Measurements from ENCODE around the gene NIPBL.
"Not testable (repeated sequence)": the region's sequence is repeated elsewhere in the genome, so short reads cannot be mapped to it uniquely, and the experiment has no call there.

NIPBL gene

GRCh38 chr5:36876299-36876964 is at the start of gene NIPBL:
TSS of gene NIPBL (plus strand) at chr5:36876769. CDS start at chr5:36953697, 76,928 bp downstream.
- peak; percentile 31 to 94 (median 86) for DNase-seq

DNA sequence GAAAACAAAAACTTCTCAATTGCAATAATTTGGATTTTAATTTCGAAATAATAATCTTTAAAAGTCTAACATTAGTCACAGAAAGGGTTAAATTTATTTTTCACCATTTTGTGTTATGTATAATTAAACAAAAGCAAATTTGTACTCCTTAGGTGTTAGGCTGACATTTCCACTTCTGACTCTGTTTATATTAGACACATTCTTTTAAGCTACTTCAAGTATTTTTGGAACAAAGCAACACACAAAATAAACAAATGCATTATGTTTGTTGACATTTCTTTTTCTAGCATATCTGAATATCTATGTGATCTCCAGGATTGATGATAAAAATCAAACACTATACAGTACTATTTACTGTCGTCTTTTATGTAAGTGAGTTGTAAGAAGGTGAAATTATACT is 44.3 kb upstream of the NIPBL start:
- DNase-seq, result no peak

- DNase-seq, result peak in 1 of 56 donors; percentile 5
Measured at GRCh38 chr5:36836831-36837230, 39.7 kb upstream of the NIPBL start.

DNA sequence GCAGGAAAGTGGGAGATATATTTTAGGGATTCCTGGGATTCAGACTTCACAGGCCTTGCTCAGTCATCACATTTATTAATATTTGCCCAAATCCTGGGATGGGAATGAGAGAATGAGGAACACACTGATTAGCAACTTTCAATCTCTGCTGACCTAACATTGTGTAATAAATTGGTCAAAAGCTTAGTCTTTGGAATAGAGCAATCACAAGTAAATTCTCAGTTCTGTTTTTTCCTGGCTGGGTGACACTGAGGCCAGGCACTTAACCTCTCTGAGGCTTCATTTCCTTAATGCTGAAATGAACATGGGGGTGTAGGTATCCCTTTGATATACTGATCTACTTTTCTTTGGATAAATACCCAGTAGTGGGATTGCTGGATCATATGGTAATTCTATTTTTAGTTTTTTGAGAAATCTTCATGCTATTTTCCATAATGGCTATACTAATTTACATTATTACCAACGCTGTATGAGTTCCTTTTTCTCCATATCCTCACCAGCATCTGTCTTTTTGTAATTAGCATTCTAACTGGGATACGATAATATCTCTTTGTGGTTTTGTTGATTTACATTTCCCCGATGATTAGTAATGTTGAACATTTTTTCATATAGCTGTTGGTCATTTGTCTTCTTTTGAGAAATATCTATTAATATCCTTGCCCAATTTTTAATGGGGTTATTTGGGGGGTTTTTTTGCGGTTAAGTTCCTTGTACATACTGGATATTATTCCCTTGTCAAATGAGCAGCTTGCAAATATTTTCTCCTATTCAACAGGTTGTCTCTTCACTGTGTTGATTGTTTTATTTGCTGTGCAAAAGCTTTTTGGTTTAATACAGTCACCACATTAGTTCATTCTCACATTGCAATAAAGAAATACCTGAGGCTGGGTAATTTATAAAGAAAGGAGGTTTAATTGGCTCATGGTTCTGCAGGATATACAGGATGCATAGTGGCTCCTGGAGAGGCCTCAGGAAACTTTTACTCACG is 36.8 kb upstream of the NIPBL start:
- no peak for DNase-seq

DNA sequence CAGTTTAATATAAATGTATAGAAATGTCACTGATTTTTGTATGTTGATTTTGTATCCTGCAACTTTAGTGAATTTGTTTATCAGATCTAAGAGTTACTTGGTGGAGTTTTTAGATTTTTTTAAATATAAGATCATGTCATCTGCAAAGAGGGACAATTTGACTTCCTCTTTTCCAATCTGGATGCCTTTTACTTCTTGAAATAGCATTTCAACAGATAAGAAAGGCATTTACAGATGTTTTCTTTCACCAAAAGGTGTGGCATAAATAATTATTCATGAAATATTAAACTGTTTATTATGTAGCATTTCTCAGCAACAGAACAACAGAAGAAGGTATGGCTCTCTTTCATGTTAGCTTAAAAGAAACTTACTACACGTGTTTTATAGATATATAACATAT is 34.9 kb upstream of the NIPBL start:
- DNase-seq, result no peak

GRCh38 chr5:36842087-36842486 is 34.5 kb upstream of the NIPBL start:
- DNase-seq, result no peak

DNA sequence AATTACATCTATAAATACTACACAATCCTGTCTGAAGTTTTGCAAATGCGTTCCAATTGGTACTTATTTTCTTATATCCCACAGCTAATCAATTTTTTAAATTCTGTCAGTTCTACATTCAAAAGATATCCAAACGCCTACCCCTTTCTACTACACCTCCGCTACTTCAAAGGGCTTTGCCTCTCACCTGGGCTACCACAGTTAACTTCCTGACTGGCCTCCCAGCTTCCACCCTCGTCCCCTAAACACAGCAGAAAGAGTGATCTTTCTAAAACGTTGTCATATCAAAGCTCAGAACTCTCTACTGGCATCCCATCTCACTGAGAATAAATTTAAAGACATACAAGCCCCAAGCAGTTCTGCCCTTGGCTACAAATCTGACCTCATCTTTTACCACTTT is 32.3 kb upstream of the NIPBL start:
- no peak for DNase-seq

DNA sequence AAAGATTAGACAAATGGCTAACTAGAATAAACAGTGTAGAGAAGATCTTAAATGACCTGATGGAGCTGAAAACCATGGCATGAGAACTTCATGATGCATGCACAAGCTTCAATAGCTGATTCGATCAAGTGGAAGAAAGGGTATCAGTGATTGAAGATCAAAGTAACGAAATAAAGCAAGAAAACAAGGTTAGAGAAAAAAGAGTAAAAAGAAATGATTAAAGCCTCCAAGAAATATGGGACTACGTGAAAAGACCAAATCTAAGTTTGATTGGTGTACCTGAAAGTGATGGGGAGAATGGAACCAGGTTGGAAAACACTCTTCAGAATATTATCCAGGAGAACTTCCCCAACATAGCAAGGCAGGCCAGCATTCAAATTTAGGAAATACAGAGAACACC is 28.0 kb upstream of the NIPBL start:
- DNase-seq, result not testable (repeated sequence)

DNA sequence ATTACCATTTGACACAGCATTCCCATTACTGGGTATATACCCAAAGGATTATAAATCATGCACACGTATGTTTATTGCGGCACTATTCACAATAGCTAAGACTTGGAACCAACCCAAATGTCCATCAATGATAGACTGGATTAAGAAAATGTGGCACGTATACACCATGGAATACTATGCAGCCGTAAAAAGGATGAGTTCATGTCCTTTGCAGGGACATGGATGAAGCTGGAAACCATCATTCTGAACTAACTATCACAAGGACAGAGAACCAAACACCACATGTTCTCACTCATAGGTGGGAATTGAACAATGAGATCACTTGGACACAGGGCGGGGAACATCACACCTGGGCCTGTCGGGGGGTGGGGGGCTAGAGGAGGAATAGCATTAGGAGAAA is 23.7 kb upstream of the NIPBL start:
- not testable (repeated sequence) for DNase-seq

DNA sequence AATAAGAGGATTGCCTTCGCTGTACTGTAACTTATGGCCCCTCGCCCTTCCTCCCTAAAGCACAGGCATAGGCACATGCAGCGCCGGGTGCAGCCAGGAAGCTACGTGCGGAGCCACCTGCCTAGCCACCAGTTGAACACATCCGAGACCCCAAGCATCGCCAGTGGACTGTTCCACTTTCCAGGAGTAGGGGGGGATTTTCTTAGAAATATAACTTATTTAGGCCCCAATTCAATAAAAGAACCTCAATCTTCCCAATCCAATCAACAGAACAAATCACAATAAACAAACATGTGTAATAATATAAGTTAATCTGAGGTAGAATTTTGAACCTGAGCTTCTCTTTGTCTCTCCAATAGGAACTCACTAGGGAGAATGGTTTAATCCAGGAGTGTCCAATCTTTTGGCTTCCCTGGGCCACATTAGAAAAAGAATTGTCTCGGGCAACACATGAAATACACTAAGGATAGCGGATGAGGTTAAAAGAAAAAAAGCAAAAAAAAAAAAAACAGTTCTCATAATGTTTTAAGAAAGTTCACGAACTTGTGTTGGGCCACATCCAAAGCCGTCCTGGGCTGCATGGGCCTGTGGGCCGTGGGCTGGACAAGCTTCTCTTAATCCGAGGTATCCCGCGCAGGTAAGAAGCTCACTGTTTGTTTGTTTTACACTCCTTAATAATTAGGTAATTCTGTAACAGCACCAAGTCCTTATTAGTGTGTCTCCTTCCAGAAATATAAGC is 22.0 kb upstream of the NIPBL start:
- no peak for DNase-seq

DNA sequence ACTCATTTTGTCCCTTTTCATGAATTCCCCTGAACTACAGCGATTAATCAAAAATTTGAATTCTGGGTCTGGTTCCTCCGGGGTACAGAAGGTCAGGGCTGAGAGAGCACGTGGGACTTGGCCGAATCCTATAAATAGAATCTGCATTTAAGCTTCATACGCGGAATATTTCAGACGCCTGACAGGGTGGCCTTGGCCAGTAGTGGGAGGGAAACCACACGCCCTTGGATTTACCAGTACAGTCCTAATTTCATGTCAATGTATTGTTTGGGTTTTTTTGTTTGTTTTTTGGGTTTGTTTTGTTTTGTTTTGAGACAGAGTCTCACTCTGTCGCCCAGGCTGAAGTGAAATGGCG is 21.5 kb upstream of the NIPBL start:
- DNase-seq, result no peak

DNA sequence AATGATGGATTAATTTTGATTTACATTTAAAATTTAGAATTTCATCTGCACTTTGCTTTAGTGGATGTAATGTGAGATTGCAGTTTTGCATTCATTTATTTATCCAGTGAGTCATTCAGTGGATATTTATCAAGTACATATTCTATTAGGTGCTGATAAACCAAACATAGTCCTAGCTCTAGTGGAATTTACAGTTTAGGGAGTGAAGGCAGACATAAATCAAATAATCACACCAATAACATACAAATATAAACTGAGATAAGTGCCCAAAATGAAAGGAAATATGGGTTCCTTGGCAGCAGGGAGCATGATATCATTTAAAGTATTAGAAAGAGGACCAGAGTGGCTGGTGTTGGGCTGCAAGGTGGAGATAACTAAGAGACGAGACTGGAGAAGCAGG is 14.7 kb upstream of the NIPBL start:
- DNase-seq, result no peak

DNA sequence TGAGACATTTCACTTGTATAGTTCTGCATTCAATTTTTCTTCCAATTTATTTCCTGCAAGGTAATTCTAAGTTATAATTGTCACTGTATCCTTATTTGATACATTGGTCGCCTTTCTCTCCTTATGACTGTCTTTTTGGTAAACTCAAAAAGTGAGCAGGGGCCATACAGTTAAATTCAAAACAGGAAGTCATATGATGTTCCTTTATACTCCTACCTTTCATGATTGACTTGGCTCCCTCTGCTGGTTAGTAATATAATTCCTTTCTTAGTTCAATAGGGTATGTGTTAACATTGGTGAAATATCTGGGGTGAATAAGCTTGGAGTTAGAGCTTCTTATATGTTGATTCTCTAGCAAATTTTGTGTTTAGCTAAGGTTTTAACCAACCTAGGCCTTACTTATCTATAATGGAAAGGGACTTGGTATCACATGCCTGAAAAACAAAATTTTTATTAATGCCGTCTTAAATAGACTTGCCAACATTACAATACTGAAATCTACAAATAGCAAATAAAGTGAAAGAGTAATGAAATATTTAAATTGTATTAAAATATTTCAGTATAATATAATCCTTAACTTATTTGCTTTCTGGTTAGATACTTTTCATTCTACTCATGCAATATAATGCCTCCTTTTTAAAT is 6.0 kb upstream of the NIPBL start:
- DNase-seq, result peak in 1 of 56 donors; percentile 30

DNA sequence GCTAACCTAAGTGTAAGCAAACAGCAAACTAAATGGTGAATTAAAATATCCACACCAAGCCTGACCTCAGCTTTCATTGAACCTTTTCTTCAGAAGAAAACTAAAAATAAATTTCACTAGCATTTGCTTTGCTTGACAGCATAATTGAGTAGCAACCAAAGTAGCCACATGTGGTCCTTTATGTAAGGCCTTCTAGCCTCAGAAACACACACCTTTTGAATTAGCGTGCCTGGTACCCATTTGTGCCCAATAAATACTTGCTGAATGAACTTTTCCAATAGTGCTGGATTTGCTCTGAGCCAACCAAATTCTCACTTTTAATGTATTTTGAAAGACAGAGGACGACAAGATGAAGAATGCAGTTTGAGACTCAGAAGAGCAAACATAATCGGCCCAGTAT is 2.1 kb upstream of the NIPBL start:
- DNase-seq, result no peak

DNA sequence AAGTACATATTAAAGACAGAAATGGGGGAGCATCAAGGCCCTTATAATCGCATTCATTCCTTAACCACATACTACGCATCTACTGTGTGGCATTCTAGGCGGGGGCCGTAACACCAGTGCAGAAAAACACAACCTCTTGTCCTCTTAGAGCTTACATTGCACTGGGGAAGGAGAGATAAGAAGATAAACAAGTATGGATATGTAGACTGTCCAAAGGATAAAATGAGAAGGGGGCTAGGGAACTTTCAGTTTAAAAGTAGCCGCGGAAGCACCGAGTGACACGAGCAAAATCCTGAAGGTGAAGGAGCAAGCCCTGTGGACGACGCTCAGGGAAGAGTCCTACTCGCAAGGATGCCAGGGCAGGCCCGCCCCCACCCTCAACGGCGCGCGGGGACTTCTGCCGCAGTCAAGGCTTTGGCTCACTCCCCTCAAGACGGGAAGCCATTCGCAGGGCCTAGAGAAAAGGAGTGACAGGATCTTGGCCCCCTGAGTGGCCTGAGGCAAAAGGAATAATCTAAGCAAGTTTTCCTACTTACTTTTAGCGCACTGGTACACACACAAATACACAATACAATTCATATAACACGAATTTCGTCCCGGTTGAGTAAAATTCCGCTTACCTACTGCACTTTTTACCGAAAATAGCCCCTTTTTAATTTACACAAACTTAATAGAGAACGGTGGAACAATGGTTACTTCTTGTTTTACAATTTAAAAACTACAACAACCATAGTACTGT is 1.3 kb upstream of the NIPBL start:
- DNase-seq, result peak in 42 of 56 donors; percentile 3 to 59 (median 29)

GRCh38 chr5:36875790-36876298 is 725 bp upstream of the NIPBL start:
- DNase-seq, result peak in 54 of 56 donors; percentile 15 to 83 (median 63)

- peak in 50 of 56 donors; percentile 32 to 89 (median 68) for DNase-seq
Measured at GRCh38 chr5:36876965-36877666, 547 bp downstream of the NIPBL start.

DNA sequence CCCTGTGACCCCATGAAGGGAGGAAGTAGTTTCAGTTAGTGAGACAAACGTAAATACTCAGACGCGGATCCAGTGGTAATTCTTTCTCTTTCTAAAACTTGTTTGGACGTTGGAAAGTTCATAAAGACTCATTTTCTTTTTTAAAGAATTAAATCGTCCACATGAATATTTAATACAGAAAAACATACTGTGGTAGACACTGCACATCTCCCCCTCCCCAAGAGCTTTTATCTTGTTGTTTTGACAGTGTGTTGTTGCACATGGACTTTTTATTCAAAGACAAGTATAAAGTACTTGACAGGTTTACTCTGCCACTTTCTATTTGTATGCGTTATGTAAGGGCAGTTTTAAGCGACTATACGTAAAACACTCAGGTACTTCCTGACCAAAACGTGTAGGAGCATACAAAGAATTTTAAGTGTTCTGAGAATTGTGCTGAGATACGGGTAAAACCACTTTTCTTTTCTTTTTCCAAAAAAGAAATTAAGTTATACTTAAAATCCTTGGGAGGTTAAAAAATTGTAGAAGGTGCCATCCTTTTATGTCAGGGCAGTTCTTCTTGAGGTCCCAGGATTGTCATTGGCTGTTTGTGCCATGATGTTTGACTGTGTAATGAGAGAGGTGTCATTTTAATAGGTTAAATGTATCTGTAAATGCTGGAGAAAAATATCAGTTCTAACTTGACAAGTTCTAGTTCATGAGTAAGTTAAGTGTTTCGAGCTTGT is 1.3 kb downstream of the NIPBL start:
- no peak for DNase-seq

Measured in amygdala (tissue), 56 donors.